ENCODE measurements around the gene ADGRF1.

Gene ADGRF1

GRCh38 chr6:46959419-46959818 lies 82.7 kb downstream of the ADGRF1 start:
- TF ChIP-seq GATA2 (IDR thresholded peaks at IDR 0.05; ENCODE audit: low read depth, low read length) (no peak), GATA3 (IDR thresholded peaks at IDR 0.05; ENCODE audit: low read depth, low read length) (no peak)

DNA sequence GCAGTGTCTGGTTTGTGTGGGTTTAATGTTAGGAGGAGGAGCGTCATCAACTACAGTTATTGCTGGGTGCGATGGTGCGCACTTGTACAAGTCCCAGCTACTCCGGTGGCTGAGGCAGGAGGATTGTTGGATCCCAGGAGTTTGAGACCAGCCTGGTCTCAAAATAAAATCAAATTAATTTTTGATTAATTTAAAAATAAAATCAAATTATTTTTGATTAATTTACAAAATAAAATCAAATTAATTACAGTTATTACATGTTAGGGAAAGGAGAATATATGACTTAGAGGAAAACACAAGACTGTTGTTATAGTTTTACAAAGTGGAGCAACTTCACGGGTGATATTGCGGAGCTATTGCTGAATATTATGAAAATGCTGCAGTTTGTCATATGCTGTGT lies 85.7 kb downstream of the ADGRF1 start:
- TF ChIP-seq GATA2 (IDR thresholded peaks at IDR 0.05; ENCODE audit: low read depth, low read length) (no peak), GATA3 (IDR thresholded peaks at IDR 0.05; ENCODE audit: low read depth, low read length) (no peak)

GRCh38 chr6:46954837-46955451 lies 87.2 kb downstream of the ADGRF1 start:
- TF ChIP-seq GATA2 (IDR thresholded peaks at IDR 0.05; ENCODE audit: low read depth, low read length): no peak
- no peak for TF ChIP-seq GATA3 (IDR thresholded peaks at IDR 0.05; ENCODE audit: low read depth, low read length)

GRCh38 chr6:46953921-46954320 lies 88.2 kb downstream of the ADGRF1 start:
- no peak for TF ChIP-seq GATA3 (IDR thresholded peaks at IDR 0.05; ENCODE audit: low read depth, low read length)
- no peak for TF ChIP-seq GATA2 (IDR thresholded peaks at IDR 0.05; ENCODE audit: low read depth, low read length)

- TF ChIP-seq GATA2 (IDR thresholded peaks at IDR 0.05; ENCODE audit: low read depth, low read length): no peak
Measured at GRCh38 chr6:46949632-46950280, 92.4 kb downstream of the ADGRF1 start.

DNA sequence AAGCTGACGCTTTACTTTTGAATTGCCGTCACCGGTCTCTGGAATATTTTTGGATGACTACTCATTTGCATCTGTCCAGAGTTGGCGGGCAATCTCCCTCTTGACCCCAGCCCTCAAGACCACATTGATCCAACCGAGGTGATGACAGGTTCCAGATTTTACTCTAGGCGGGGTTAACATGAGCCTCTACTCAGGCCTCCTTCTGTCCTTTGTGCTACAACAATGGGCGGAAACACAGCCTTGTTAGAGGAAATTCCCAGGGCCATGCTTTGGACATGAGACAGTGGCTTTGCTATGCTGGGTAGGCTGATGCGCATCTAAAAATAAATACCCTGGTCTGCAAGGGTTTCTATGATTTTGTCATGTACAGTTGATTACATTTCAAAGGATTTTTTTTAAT lies 93.4 kb downstream of the ADGRF1 start:
- TF ChIP-seq GATA3 (IDR thresholded peaks at IDR 0.05; ENCODE audit: low read depth, low read length) (no peak), GATA2 (IDR thresholded peaks at IDR 0.05; ENCODE audit: low read depth, low read length) (no peak)
